GM20000 (cell line): ENCODE results near the gene GSTO1.
A peak's percentile ranks its signal among the peaks of the same experiment; 100 is the strongest.

ENCODE experiments used
- DNase-seq: peaks from one replicate; pipeline ENCODE4 v3.0.0; 2012; ENCODE audit warnings: low spot score
- TF ChIP-seq, protein P1 (sequence below): IDR thresholded peaks from 2 replicates; pipeline ENCODE4 v1.5.1; 2012; ENCODE audit warnings: mild to moderate bottlenecking, control low read depth; ENCODE audit errors: extremely low read depth, missing control alignments

GSTO1 gene

DNA sequence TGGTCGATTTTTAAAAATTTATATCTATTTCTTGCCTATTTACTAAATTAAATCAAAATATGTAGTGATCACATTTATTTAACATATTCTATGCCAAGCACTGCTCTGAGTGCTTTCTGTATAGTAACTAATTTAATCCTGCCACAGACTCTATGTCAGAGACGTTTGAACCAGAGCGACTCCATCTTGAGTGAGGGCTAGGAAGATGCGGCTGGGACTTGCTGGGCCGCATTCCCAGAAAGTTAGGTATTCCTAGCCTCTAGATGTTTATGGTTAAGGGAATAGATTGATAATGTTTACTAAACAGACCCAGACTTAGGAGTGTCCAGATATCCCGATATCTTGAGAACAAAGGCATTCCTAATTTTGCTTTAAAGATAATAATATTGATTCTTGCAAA lies 3.2 kb upstream of the GSTO1 start:
- TF ChIP-seq, protein P1, sequence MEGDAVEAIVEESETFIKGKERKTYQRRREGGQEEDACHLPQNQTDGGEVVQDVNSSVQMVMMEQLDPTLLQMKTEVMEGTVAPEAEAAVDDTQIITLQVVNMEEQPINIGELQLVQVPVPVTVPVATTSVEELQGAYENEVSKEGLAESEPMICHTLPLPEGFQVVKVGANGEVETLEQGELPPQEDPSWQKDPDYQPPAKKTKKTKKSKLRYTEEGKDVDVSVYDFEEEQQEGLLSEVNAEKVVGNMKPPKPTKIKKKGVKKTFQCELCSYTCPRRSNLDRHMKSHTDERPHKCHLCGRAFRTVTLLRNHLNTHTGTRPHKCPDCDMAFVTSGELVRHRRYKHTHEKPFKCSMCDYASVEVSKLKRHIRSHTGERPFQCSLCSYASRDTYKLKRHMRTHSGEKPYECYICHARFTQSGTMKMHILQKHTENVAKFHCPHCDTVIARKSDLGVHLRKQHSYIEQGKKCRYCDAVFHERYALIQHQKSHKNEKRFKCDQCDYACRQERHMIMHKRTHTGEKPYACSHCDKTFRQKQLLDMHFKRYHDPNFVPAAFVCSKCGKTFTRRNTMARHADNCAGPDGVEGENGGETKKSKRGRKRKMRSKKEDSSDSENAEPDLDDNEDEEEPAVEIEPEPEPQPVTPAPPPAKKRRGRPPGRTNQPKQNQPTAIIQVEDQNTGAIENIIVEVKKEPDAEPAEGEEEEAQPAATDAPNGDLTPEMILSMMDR: no peak

DNA sequence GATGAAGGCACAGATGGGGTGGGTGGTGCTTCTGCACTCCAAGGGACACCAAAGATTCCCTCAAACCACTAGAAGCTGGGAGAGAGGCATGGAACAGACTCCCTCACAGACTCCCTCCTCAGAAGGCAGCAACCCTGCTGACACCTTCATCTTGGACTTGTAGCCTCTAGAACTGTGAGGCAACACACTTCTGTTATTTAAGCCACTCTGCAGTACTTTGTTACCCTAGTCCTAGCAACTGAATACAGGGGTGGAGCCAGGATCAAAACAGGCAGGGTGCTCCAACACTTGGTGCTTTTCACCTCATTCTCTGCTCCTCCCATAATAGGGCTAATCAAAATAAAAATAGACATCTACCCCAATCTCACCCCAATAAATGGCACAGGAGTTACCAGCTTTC lies 2.3 kb upstream of the GSTO1 start:
- TF ChIP-seq, protein P1: no peak
- no peak for DNase-seq

More for the DNA sequence above, 3.2 kb upstream of the GSTO1 start:
- DNase-seq: no peak

- TF ChIP-seq, protein P1: no peak
- DNase-seq: no peak
Measured at GRCh38 chr10:104253106-104253505, 1.6 kb upstream of the GSTO1 start.

DNA sequence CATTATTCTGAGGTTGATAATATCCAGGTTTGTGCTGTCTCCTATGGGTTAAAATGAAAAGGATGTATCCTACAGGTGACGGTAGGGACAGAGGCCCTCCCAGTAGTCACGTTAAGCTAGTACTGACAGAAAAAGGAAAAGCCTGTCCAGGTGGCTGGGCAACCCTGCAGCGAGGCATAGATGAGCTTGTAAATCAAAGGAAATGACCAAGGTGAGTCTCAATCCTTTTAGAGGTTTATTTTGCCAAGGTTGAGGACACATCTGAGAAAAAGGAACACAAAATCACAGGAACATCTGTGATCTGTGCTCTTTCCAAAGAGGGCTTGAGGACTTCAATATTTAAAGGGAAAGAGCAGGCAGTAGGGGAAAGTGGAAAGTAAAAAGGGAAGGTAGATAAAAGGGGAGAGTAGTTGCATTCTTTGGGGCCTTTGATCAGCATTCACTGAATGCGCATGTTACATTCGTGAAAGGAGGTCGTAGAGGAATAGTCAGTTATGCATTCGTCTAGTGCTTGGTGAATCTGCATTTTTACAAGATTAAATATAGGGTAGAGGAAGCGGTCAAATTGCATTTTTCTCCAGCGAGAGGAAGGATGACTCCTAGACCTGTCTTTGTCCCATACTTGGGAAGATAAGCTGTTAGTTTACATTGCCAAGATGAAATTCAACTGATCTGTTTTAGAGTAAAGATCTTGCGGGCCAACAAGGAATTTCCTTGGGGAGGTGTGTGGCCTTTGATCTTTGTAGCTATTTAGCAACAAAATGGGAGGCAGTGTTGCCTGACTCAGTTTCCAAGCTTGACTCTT lies 884 bp upstream of the GSTO1 start:
- TF ChIP-seq, protein P1: no peak
- DNase-seq: no peak

DNA sequence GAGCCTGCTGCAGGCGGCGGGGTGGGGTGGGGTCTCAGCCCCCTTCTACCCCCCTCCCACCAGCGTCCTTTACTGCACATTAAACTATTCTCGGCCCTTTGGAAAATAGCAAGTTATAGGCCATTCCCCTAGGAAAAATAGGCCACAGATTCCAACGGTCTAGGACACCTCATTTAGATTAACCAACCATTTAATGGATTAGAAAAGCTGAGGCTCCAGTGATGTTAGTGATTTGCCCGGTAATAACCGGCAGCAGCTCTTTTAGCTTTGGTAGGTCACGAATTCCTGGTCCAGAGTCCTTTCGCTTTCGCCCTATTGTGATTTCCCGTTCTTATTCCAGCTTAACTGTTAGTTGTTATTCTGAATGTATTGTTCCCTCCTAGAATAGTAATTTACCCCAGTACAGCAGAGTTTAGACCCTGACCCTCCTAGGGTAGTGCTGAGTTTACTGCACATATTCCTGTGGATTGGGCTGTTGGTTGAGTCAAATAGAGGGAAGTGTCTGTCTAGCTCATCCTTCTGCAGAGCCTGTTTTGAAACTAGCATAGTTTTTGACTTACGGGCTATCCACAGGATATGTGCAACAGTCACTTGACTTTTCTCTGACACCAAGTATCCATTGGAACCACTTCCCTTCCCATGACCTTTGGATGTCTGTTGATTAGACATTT lies 754 bp downstream of the GSTO1 start:
- DNase-seq: peak; percentile 41
- TF ChIP-seq, protein P1: no peak

GRCh38 chr10:104256335-104256961 lies 1.8 kb downstream of the GSTO1 start:
- TF ChIP-seq, protein P1: no peak
- no peak for DNase-seq

- TF ChIP-seq, protein P1: no peak
- DNase-seq: no peak
Measured at GRCh38 chr10:104257235-104257634, 2.5 kb downstream of the GSTO1 start.
